Activated CD4-positive, alpha-beta T cell treated with anti-CD3 and anti-CD28 coated beads, Interleukin-2, Interleukin-6, amounts not matched to agents 100 ng/mL and 50 ng/mL, durations not matched to agents 16 hours and 8 hours (primary cell): ENCODE data around the gene AHDC1.
A peak's percentile ranks its signal among the peaks of the same experiment; 100 is the strongest.

Experiments used
- DNase-seq: peaks from one replicate; pipeline ENCODE4 v3.0.0-alpha.2; 2020

Gene AHDC1

GRCh38 chr1:27612718-27613117 is 8.8 kb upstream of the AHDC1 start:
- DNase-seq, result no peak

GRCh38 chr1:27611450-27611849 is 7.5 kb upstream of the AHDC1 start:
- DNase-seq, result no peak

GRCh38 chr1:27609618-27610240 is 5.8 kb upstream of the AHDC1 start:
- peak; percentile 35 for DNase-seq

GRCh38 chr1:27609210-27609555 is 5.2 kb upstream of the AHDC1 start:
- no peak for DNase-seq

- no peak for DNase-seq
Measured at GRCh38 chr1:27607239-27607804, 3.4 kb upstream of the AHDC1 start.

GRCh38 chr1:27606708-27607238 is 2.8 kb upstream of the AHDC1 start:
- no peak for DNase-seq

- DNase-seq, result peak; percentile 76
Measured at GRCh38 chr1:27605796-27606707, 2.1 kb upstream of the AHDC1 start.

GRCh38 chr1:27605300-27605766 is 1.4 kb upstream of the AHDC1 start:
- no peak for DNase-seq

- DNase-seq, result no peak
Measured at GRCh38 chr1:27604579-27605299, 795 bp upstream of the AHDC1 start.

GRCh38 chr1:27603309-27603680 is 649 bp downstream of the AHDC1 start:
- DNase-seq, result no peak

- no peak for DNase-seq
Measured at GRCh38 chr1:27602462-27603308, 1.3 kb downstream of the AHDC1 start.

GRCh38 chr1:27601771-27602461 is 2.0 kb downstream of the AHDC1 start:
- DNase-seq, result no peak

GRCh38 chr1:27601321-27601770 is 2.6 kb downstream of the AHDC1 start:
- DNase-seq, result no peak

GRCh38 chr1:27600498-27601175 is 3.3 kb downstream of the AHDC1 start:
- no peak for DNase-seq

GRCh38 chr1:27599605-27600497 is 4.1 kb downstream of the AHDC1 start:
- DNase-seq, result no peak

GRCh38 chr1:27598902-27599528 is 4.9 kb downstream of the AHDC1 start:
- peak; percentile 51 for DNase-seq

GRCh38 chr1:27598295-27598687 is 5.7 kb downstream of the AHDC1 start:
- DNase-seq, result no peak

- DNase-seq, result no peak
Measured at GRCh38 chr1:27597516-27598294, 6.2 kb downstream of the AHDC1 start.
